Transverse colon (tissue), 4 donors: ENCODE data around the gene RTN4. TPM values are rescaled to one million over a fixed set of nuclear protein-coding genes. Genes with fewer than 3 reads are reported as not detected.

Source experiments
- DNase-seq: peaks from one replicate; pipeline ENCODE4 v3.0.0-alpha.2; 2019
- H3K27ac ChIP-seq, 4 donors: fragments of 200-600 bp; sonication (generic); 2 replicates each; pipeline ENCODE4 v1.5.1; 2016 to 2018; ENCODE audit warnings: inconsistent platforms in 4 of 4
- H3K27me3 ChIP-seq: fragments of 200-600 bp; sonication (generic); 2 replicates; pipeline ENCODE4 v1.5.1; 2017; ENCODE audit warnings: inconsistent platforms
- H3K36me3 ChIP-seq, 4 donors: fragments of 200-600 bp; sonication (generic); 2 replicates each; pipeline ENCODE4 v1.5.1; 2017 to 2019; ENCODE audit warnings: inconsistent platforms in 4 of 4
- H3K4me1 ChIP-seq, 4 donors: fragments of 200-600 bp; sonication (generic); 2 replicates each; pipeline ENCODE4 v1.5.1; 2017 to 2020; ENCODE audit warnings: inconsistent platforms in 4 of 4
- H3K4me3 ChIP-seq, 4 donors: fragments of 200-600 bp; sonication (generic); 1 replicate in 1 of 4; 2 replicates in 3 of 4; pipeline versions ENCODE4 v1.5.1 to v1.6.1; 2017 to 2019; ENCODE audit warnings: inconsistent platforms in 4 of 4
- H3K9me3 ChIP-seq, 2 donors: fragments of 200-600 bp; sonication (generic); 2 replicates each; pipeline ENCODE4 v1.5.1; 2017 to 2019; ENCODE audit warnings: inconsistent platforms in 2 of 2
- EP300 ChIP-seq: sonication (generic); formaldehyde crosslinking; IDR thresholded peaks from one replicate; pipeline ENCODE4 v1.6.1; 2017; ENCODE audit warnings: antibody characterized with exemption, low read depth
- POLR2A ChIP-seq: fragments of 450-650 bp; IDR thresholded peaks from one replicate; pipeline ENCODE4 v1.6.1; 2016; ENCODE audit warnings: antibody characterized with exemption, mild to moderate bottlenecking, moderate library complexity
- POLR2AphosphoS5 ChIP-seq, 3 donors: sonication (generic); formaldehyde crosslinking; IDR thresholded peaks; one replicate each; pipeline ENCODE4 v1.6.1; 2016; ENCODE audit warnings: antibody characterized with exemption in 3 of 3
- WGBS, 2 donors: methylation state at CpG; one replicate each; pipeline ENCODE4 v1.1.5; 2018; ENCODE audit warnings: low coverage in 1 of 2; 5-methylcytosine and 5-hydroxymethylcytosine counted together
- in situ Hi-C, 4 donors: fragments of 200-750 bp; cut with MboI; loops; one replicate each; pipeline versions ENCODE4 v1.15.0 to v1.15.1; 2017; ENCODE audit warnings: low sequenced_read_pairs in 3 of 4, low pct_ligation_motif_present in 1 of 4, low pct_unique_long_range_greater_than_20kb in 1 of 4
- intact Hi-C: fragments of 100-400 bp; cut with DNase I; formaldehyde crosslinking; loops from one replicate; pipeline ENCODE4 v1.15.1; 2023; ENCODE audit warnings: low total_unique reads
- total RNA-seq, 4 donors: library from RNA; depleted of rRNA; stranded (reverse); fragments of >200 nt; gene quantifications; one replicate each; pipeline ENCODE4 v1.1.0, GENCODE V29; 2016
- TF ChIP-seq, protein P1 (sequence below), 5 experiments: fragments of 200-600 bp in 3 of 5; fragments of 450-650 bp in 2 of 5; sonication (generic) in 3 of 5; IDR thresholded peaks; 1 replicate in 2 of 5; 2 replicates in 3 of 5; pipeline ENCODE4 v1.5.1; 2016 to 2017; ENCODE audit warnings: antibody characterized with exemption in 5 of 5, inconsistent platforms in 3 of 5, mild to moderate bottlenecking in 2 of 5, moderate library complexity in 1 of 5

RTN4 gene
- total RNA-seq, 4 donors from 2014 or later = 82.2 to 212 (median 183) TPM

DNA sequence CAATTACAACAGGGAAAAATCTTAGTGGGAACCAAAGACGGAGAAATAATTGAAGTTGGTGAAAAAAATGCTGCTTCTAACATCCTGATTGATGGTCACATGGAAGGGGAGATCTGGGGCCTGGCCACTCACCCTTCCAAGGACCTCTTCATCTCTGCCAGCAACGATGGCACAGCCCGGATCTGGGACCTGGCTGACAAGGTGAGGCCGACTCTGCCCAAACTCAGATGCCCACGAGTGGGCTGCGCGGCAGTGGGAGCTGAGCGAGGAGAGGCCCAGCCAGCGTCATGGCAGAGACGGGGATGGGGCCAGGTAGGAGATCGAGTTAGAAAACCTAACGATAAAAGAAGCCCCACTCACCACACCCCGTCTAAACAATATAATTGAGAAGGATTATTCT lies 87.7 kb downstream of the RTN4 start:
- no peaks in the 10 kb centered on the region for H3K36me3 ChIP-seq
- peaks cover 0 to 20% (median 3%) of the 10 kb centered on the region in 4 donors for H3K4me1 ChIP-seq
- H3K9me3 ChIP-seq = no peaks in the 10 kb centered on the region
- intact Hi-C loops (no loop called here), in situ Hi-C loops (no loop called here)
- peak overlapping the region in 3 of 4 donors; percentile 22 to 69 (median 64) for H3K27ac ChIP-seq
- H3K4me3 ChIP-seq = no peak overlapping the region
- TF ChIP-seq, protein P1, sequence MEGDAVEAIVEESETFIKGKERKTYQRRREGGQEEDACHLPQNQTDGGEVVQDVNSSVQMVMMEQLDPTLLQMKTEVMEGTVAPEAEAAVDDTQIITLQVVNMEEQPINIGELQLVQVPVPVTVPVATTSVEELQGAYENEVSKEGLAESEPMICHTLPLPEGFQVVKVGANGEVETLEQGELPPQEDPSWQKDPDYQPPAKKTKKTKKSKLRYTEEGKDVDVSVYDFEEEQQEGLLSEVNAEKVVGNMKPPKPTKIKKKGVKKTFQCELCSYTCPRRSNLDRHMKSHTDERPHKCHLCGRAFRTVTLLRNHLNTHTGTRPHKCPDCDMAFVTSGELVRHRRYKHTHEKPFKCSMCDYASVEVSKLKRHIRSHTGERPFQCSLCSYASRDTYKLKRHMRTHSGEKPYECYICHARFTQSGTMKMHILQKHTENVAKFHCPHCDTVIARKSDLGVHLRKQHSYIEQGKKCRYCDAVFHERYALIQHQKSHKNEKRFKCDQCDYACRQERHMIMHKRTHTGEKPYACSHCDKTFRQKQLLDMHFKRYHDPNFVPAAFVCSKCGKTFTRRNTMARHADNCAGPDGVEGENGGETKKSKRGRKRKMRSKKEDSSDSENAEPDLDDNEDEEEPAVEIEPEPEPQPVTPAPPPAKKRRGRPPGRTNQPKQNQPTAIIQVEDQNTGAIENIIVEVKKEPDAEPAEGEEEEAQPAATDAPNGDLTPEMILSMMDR (IDR thresholded peaks at IDR 0.05) = no peak
- TF ChIP-seq POLR2AphosphoS5 (IDR thresholded peaks at IDR 0.05) (no peak), EP300 (no peak), POLR2A (no peak)
- DNase-seq = no peak
- WGBS, 2 donors = 75 to 93% methylated on average over 2 to 13 of the region's 13 CpGs
- no peaks in the 10 kb centered on the region for H3K27me3 ChIP-seq

DNA sequence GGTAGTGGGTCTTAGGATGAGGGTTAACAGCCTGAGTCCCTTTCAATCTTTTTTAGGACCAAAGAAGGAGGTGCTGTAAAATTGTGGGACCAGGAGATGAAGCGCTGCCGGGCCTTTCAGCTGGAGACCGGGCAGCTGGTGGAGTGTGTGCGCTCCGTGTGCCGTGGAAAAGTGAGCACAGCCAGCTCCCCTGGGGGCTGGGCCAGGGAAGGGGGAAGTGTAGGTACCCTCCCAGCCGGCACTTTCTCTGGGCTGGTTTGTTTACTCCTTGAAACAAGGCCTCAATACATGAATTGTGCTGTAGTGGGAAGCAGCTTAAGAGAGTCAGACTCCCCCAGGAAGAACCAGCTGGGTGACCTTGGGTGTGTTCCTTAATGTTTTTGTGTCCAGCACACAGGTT lies 90.1 kb downstream of the RTN4 start:
- Histone ChIP-seq H3K36me3 (no peaks in the 10 kb centered on the region), H3K4me1 (peaks cover 0 to 30% (median 3%) of the 10 kb centered on the region in 4 donors), H3K27ac (no peak overlapping the region), H3K27me3 (no peaks in the 10 kb centered on the region), H3K9me3 (no peaks in the 10 kb centered on the region), H3K4me3 (no peak overlapping the region)
- in situ Hi-C loops (no loop called here), intact Hi-C loops (no loop called here)
- TF ChIP-seq, protein P1 (IDR thresholded peaks at IDR 0.05) = no peak
- TF ChIP-seq POLR2A (no peak), POLR2AphosphoS5 (IDR thresholded peaks at IDR 0.05) (no peak), EP300 (no peak)
- no peak for DNase-seq
- WGBS, 2 donors = 80 to 100% methylated on average over 3 to 7 of the region's 7 CpGs

DNA sequence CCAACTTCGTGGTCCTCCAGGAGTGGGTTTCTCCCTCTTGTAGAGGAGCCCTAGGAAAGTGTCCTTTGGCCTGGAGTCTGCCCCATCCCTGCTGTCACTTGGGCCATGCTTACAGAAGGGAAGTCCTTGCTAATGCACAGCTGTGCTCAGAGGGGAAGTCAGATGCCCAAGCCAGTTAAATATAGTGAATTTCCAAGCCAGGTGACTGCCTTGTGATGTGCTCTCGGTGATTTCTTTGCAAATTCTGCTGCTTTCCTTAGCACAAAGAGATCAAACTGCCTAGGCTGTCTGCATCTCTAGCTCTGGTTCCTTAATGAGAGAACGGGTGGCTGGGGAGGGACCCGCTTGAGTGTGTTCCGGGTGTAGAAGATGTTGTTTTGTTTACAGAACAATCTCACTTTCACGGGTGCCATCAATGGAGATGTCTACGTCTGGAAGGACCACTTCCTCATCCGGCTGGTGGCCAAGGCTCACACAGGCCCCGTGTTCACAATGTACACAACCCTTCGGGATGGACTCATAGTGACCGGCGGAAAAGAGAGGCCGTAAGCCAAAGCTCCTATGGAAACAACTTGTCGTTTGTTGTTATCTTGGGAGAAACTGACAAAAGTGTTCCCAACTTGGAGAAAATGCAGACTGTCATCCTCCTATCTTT lies 91.4 kb downstream of the RTN4 start:
- DNase-seq = no peak
- H3K4me3 ChIP-seq = no peak overlapping the region
- H3K27ac ChIP-seq = no peak overlapping the region
- TF ChIP-seq POLR2A (no peak), POLR2AphosphoS5 (IDR thresholded peaks at IDR 0.05) (no peak), EP300 (no peak)
- TF ChIP-seq, protein P1 (IDR thresholded peaks at IDR 0.05) = no peak
- no peaks in the 10 kb centered on the region for H3K9me3 ChIP-seq
- in situ Hi-C loops (no loop called here), intact Hi-C loops (no loop called here)
- WGBS, 2 donors = 78 to 83% methylated on average over 9 to 14 of the region's 14 CpGs
- peaks cover 0 to 30% (median 3%) of the 10 kb centered on the region in 4 donors for H3K4me1 ChIP-seq
- no peaks in the 10 kb centered on the region for H3K36me3 ChIP-seq
- no peaks in the 10 kb centered on the region for H3K27me3 ChIP-seq

DNA sequence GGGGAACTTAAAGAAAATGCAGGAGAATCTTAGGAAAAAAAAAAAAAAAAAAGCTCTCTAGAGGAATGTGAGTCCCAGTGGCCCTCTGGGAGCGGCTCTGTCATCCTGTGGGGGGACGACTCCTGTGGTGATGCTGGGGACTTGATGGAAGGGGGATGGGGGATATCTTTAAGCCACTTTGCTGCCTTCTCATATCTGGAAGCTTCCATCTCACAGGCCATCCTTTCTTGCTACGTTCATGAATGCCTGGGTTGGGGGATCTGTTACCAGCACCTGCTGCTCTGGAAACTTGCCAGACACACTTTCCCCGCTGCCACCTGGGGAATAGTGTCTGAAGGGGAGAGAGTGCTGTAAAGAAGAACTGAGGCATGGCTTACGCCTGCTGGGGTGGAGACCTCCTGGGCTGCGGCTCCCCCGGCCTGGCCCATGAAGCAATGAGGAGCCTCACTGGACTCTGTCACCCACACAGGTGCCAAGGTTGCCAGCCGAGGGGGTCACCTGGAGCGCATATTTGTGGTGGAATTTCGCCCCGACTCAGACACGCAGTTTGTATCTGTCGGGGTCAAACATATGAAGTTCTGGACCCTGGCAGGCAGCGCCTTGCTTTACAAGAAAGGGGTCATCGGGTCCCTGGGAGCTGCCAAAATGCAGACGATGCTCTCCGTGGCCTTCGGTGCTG lies 92.8 kb downstream of the RTN4 start:
- intact Hi-C loops = no loop called here
- TF ChIP-seq EP300 (no peak), POLR2A (no peak), POLR2AphosphoS5 (IDR thresholded peaks at IDR 0.05) (no peak)
- TF ChIP-seq, protein P1 (IDR thresholded peaks at IDR 0.05) = no peak
- no peak for DNase-seq
- Histone ChIP-seq H3K27me3 (no peaks in the 10 kb centered on the region), H3K36me3 (no peaks in the 10 kb centered on the region), H3K4me3 (no peak overlapping the region), H3K27ac (no peak overlapping the region), H3K4me1 (peaks cover 0 to 26% (median 1%) of the 10 kb centered on the region in 4 donors), H3K9me3 (no peaks in the 10 kb centered on the region)
- in situ Hi-C loops = no loop called here
- 95 to 100% methylated on average over 1 to 18 of the region's 18 CpGs for WGBS, 2 donors
